HG03565 (cell line): ENCODE data around the gene MTHFS.
A peak's percentile ranks its signal among the peaks of the same experiment; 100 is the strongest.

Experiments used
- ATAC-seq: cut with Tn5 transposase; IDR thresholded peaks from one replicate; pipeline ENCODE4 v1.9.1; 2021; ENCODE audit warnings: mild to moderate bottlenecking, moderate library complexity; ENCODE audit not compliant: unreplicated experiment

Gene MTHFS

GRCh38 chr15:79881254-79881653 is 15.6 kb downstream of the MTHFS start:
- ATAC-seq, result no peak

GRCh38 chr15:79878078-79878705 is 18.6 kb downstream of the MTHFS start:
- ATAC-seq, result no peak

GRCh38 chr15:79875213-79875612 is 21.6 kb downstream of the MTHFS start:
- no peak for ATAC-seq

GRCh38 chr15:79874242-79874641 is 22.6 kb downstream of the MTHFS start:
- ATAC-seq, result no peak

GRCh38 chr15:79872358-79873017 is 24.3 kb downstream of the MTHFS start:
- no peak for ATAC-seq

- no peak for ATAC-seq
Observed at GRCh38 chr15:79868554-79868953, 28.3 kb downstream of the MTHFS start.

GRCh38 chr15:79863886-79864285 is 32.9 kb downstream of the MTHFS start:
- ATAC-seq, result no peak

- ATAC-seq, result no peak
Observed at GRCh38 chr15:79862191-79862590, 34.6 kb downstream of the MTHFS start.

- no peak for ATAC-seq
Observed at GRCh38 chr15:79860661-79861060, 36.2 kb downstream of the MTHFS start.

- no peak for ATAC-seq
Observed at GRCh38 chr15:79858469-79858868, 38.3 kb downstream of the MTHFS start.

- ATAC-seq, result peak; percentile 78
Observed at GRCh38 chr15:79853492-79854328, 43.1 kb downstream of the MTHFS start.

- no peak for ATAC-seq
Observed at GRCh38 chr15:79849789-79850188, 47.0 kb downstream of the MTHFS start.

- no peak for ATAC-seq
Observed at GRCh38 chr15:79846539-79846938, 50.3 kb downstream of the MTHFS start.

- no peak for ATAC-seq
Observed at GRCh38 chr15:79844221-79844620, 52.6 kb downstream of the MTHFS start.

GRCh38 chr15:79837846-79838245 is 59.0 kb downstream of the MTHFS start:
- ATAC-seq, result no peak

GRCh38 chr15:79834495-79834894 is 62.3 kb downstream of the MTHFS start:
- no peak for ATAC-seq

GRCh38 chr15:79832367-79833120 is 64.3 kb downstream of the MTHFS start:
- no peak for ATAC-seq

- ATAC-seq, result no peak
Observed at GRCh38 chr15:79831604-79832003, 65.2 kb downstream of the MTHFS start.

- no peak for ATAC-seq
Observed at GRCh38 chr15:79829950-79830349, 66.9 kb downstream of the MTHFS start.

GRCh38 chr15:79828447-79828846 is 68.4 kb downstream of the MTHFS start:
- ATAC-seq, result no peak

GRCh38 chr15:79826800-79827199 is 70.0 kb downstream of the MTHFS start:
- no peak for ATAC-seq
